Skeletal muscle satellite cell (primary cell): Measurements from ENCODE around the gene ATP6V1C2.

ENCODE experiments used
- H3K27me3 ChIP-seq: 2 replicates; pipeline ENCODE4 v1.7.0; 2013; ENCODE audit warnings: low read length; ENCODE audit not compliant: control insufficient read depth, insufficient read depth
- H3K36me3 ChIP-seq: 2 replicates; pipeline ENCODE4 v1.7.0; 2013; ENCODE audit warnings: mild to moderate bottlenecking, control low read depth, low read length; ENCODE audit not compliant: insufficient read depth
- H3K4me1 ChIP-seq: 2 replicates; pipeline ENCODE4 v1.7.0; 2013; ENCODE audit warnings: low read length; ENCODE audit not compliant: control insufficient read depth, insufficient read depth
- H3K4me2 ChIP-seq: 2 replicates; pipeline ENCODE4 v1.7.0; 2013; ENCODE audit warnings: mild to moderate bottlenecking, low read length
- H3K4me3 ChIP-seq: 2 replicates; pipeline ENCODE4 v1.7.0; 2013; ENCODE audit warnings: low read length
- H3K9ac ChIP-seq: 2 replicates; pipeline ENCODE4 v1.7.0; 2013; ENCODE audit warnings: mild to moderate bottlenecking, low read depth, low read length, moderate library complexity
- H3K9me3 ChIP-seq: replicated peaks from 2 replicates; pipeline ENCODE4 v1.7.0; 2013; ENCODE audit warnings: mild to moderate bottlenecking, control low read depth, low read length

Gene ATP6V1C2

DNA sequence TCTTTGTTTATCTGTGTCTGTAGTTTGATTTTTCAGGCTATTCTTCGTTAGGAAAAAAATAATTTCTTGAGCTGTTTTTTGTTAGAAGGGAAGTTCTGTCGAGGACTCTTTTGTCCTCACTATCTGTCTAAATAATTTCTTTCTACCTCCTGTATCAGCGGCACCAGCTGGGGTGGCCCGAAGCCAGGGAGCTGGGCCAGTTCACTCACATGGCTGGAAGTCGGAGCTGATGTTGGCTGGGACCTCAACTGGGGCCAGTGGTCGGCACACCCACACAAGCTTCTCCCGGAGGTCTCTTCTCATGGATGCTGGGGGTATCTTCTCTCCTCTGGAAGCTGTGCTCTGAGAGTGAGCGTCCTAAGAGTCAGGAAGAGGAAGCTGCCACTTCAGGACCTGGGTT, 99.1 kb downstream of the ATP6V1C2 start:
- no peak overlapping the region for H3K4me2 ChIP-seq
- no peaks in the 10 kb centered on the region for H3K36me3 ChIP-seq
- H3K9me3 ChIP-seq, result no peaks in the 10 kb centered on the region
- H3K4me1 ChIP-seq, result no peaks in the 10 kb centered on the region
- no peak overlapping the region for H3K9ac ChIP-seq
- no peak overlapping the region for H3K4me3 ChIP-seq
- peaks cover 74% of the 10 kb centered on the region for H3K27me3 ChIP-seq

DNA sequence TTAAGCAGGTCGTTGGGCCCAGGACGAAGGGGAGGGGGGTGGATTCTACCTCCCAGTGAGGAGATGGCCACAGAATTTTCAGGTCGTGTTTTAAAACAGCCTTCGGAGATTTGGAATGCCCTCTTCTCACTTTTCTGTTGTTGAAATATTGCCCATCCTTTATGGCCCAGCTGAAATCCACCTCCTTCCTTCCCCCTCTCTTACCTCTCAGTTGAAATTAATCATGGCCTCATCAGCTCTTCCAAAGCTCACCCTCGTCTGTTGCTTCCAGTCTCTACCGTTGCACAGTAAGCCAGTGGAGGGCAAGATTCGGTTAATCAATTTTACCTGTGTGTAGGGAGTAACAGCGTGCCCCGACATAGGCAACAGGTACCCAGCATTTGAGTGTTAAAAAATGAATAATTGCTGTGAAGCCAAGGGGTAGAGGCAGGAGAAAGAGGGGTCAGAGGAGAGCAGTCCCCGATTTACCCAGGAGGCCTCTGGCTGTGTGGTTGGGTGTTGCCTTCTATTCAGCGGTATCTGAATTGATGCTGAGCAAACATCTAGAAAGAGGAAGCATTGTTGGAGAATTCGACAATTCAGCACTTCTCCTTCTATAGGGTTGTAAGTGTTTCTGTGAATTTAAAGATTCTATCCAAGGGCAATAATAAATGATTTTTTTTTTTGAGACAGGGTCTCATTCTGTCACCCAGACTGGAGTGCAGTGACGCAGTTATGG, 99.7 kb downstream of the ATP6V1C2 start:
- H3K4me3 ChIP-seq, result no peak overlapping the region

DNA sequence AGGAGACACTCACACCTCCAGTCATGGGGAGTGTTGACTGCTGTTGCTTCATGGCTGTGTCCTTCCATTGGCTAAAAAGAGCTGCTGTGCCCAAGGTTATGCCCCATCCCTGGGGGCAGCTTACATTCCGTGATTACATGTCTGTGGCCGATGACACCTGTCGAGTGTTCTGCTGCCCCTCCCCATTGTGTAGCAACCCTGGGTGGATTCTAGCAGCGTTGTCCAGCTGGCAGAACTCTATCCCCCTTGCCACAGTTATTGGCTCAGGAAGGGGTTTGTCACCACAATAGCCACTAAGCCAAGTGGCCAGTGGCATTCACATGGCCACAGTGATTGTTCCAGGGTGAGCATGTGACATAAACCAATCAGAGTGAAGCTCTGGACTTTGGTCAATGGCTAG, 102.8 kb downstream of the ATP6V1C2 start:
- Histone ChIP-seq H3K9ac (no peak overlapping the region), H3K9me3 (no peaks in the 10 kb centered on the region), H3K4me1 (no peaks in the 10 kb centered on the region), H3K27me3 (peaks cover 75% of the 10 kb centered on the region), H3K4me2 (no peak overlapping the region), H3K4me3 (no peak overlapping the region), H3K36me3 (no peaks in the 10 kb centered on the region)

More for the DNA sequence above, 99.7 kb downstream of the ATP6V1C2 start:
- H3K36me3 ChIP-seq, result no peaks in the 10 kb centered on the region
- H3K4me2 ChIP-seq, result no peak overlapping the region
- H3K9ac ChIP-seq, result no peak overlapping the region
- no peaks in the 10 kb centered on the region for H3K4me1 ChIP-seq
- peaks cover 79% of the 10 kb centered on the region for H3K27me3 ChIP-seq
- H3K9me3 ChIP-seq, result no peaks in the 10 kb centered on the region

DNA sequence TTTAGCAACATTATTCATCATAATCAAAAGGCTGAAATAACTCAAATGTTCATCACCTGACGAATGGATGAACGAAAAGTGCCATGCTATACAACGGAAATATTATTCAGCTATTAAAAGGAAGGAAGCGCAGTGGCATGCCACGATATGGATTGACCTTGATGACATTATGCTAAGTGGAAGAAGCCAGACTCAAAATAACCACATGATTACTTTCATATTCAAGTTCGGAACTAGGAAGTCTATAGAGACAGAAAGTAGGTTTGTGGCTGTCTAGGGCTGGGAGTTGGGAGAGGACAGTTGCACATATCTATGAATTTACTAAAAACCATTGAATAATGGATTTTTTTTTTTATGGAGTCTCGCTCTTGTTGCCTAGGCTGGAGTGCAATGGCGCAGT, 104.6 kb downstream of the ATP6V1C2 start:
- Histone ChIP-seq H3K36me3 (no peaks in the 10 kb centered on the region), H3K9me3 (no peaks in the 10 kb centered on the region), H3K4me3 (no peak overlapping the region), H3K9ac (no peak overlapping the region), H3K4me1 (no peaks in the 10 kb centered on the region), H3K27me3 (peaks cover 75% of the 10 kb centered on the region), H3K4me2 (no peak overlapping the region)

DNA sequence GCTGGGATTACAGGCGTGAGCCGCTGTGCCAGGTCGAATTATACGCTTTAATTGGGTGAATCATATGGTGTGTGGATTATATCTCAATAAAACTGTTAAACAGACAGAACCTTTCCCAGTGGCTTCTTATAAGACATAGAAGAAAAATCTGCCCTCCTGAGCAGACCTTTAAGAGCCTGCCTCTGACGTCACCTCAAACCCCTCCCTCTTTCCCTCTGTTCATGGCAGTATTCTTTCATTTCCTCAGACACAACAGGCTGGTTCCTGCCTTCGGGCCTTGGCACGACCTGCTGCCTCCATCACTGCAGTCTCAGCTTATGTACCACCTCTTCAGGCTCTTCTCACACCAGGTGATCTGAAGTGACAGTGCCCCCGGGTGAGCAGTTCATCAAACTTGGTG, 105.2 kb downstream of the ATP6V1C2 start:
- Histone ChIP-seq H3K9me3 (no peaks in the 10 kb centered on the region), H3K4me1 (no peaks in the 10 kb centered on the region), H3K4me3 (no peak overlapping the region), H3K4me2 (no peak overlapping the region), H3K36me3 (no peaks in the 10 kb centered on the region), H3K27me3 (peaks cover 77% of the 10 kb centered on the region), H3K9ac (no peak overlapping the region)

DNA sequence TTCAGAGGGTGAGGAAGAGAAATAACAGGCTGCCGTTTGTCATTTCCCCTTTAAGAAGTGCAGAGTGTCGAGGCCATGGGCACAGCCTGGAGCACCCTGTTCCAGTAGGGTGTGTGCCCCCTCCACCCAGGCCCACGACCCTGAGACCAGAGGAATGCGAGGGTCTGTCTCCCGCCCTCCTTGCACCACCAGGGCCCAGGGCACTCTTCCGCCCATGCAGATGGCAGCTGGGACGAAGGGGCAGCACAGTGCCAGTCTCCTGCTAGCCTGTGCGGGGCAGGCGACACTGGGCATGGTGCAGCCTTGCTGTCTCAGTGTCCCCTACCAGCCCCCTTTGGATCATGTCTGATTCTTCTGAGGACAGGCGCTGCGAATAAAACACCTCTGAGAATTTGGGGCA, 106.9 kb downstream of the ATP6V1C2 start:
- Histone ChIP-seq H3K4me3 (no peak overlapping the region), H3K9me3 (no peaks in the 10 kb centered on the region), H3K27me3 (peaks cover 73% of the 10 kb centered on the region), H3K36me3 (no peaks in the 10 kb centered on the region), H3K9ac (no peak overlapping the region), H3K4me1 (peaks cover 2% of the 10 kb centered on the region), H3K4me2 (no peak overlapping the region)

DNA sequence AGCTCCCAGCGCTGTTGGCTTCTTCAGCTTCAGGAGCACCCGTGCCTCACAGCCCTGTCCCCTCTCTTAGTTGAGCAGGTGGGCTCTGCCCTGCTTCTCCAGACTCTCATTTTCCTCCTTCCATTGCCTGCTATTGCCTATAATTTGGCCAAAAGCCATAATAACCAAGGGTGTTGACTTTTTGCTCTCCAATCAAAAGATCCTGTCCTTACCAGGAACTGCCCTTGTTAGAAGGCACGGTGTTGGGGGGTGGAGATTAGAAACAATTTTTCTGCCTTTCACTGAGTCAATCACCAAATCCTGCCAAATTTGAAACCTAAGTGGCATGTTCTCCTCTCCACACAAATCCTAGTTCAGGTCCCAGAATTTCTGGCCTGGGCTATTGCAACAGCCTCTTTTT, 107.9 kb downstream of the ATP6V1C2 start:
- peaks cover 2% of the 10 kb centered on the region for H3K4me1 ChIP-seq
- no peak overlapping the region for H3K9ac ChIP-seq
- no peak overlapping the region for H3K4me2 ChIP-seq
- H3K36me3 ChIP-seq, result no peaks in the 10 kb centered on the region
- H3K9me3 ChIP-seq, result no peaks in the 10 kb centered on the region
- H3K27me3 ChIP-seq, result peaks cover 67% of the 10 kb centered on the region
- H3K4me3 ChIP-seq, result no peak overlapping the region

DNA sequence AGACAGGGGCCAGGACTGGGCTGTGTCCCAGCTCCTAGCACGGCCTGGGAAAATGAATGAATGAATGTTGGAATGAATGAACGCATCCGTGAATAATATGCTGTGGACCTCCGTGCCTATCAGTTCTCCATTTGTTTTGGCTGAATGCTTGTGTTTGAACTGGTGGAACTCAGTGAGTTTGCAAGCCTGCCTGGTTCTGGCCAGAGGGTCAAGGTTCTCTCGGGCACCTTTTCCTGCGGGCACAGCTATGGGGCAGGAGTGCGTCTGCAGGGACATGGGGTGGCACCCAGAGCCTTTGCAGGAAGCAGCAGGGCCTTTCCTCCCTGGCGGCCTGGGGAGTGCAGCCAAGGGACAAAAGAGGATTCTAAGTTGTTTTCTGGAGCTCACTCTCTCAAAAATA, 108.8 kb downstream of the ATP6V1C2 start:
- H3K36me3 ChIP-seq, result no peaks in the 10 kb centered on the region

DNA sequence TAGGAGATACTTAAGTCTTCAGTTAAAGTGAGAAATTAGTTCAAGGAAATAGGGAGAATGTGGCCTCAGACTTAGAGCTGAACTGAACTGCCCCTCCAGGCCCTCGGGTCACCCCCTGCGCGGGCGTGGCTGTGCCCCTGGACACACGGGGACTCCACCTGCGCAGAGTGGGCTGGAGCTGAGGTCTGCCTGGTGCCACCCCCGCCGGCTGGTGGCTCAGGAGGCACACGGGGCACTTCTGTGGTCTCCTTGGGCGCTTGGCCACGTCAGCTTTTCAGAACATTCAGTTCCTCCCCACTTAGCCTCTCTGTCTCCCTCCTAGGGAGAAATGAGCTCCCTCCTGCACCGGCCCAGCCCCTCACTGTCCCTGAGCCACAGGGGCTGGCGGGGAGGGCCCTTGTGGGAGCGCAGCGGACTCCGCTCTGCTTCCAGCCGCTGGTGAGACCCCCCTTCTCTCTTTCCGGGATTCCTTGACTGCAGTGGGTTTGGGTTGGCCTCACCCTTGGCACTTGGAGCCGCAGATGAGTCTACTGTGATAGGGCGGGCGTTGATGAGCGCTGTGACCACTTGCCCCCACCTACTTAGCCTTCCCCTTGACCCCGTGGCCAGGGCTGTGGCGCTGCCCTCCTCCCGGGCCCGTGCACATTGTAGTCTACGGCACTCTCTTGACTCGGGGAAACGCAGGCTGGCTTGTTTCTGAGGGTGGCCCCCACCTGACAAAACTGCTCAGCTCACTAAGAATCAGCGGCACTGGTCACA, 109.4 kb downstream of the ATP6V1C2 start:
- Histone ChIP-seq H3K4me2 (no peak overlapping the region), H3K4me1 (peaks cover 2% of the 10 kb centered on the region), H3K4me3 (no peak overlapping the region), H3K9ac (no peak overlapping the region), H3K9me3 (no peaks in the 10 kb centered on the region), H3K27me3 (peaks cover 56% of the 10 kb centered on the region), H3K36me3 (no peaks in the 10 kb centered on the region)

More for the DNA sequence above, 108.8 kb downstream of the ATP6V1C2 start:
- Histone ChIP-seq H3K9ac (no peak overlapping the region), H3K4me2 (no peak overlapping the region), H3K4me1 (peaks cover 2% of the 10 kb centered on the region), H3K4me3 (no peak overlapping the region), H3K9me3 (no peaks in the 10 kb centered on the region), H3K27me3 (peaks cover 62% of the 10 kb centered on the region)

DNA sequence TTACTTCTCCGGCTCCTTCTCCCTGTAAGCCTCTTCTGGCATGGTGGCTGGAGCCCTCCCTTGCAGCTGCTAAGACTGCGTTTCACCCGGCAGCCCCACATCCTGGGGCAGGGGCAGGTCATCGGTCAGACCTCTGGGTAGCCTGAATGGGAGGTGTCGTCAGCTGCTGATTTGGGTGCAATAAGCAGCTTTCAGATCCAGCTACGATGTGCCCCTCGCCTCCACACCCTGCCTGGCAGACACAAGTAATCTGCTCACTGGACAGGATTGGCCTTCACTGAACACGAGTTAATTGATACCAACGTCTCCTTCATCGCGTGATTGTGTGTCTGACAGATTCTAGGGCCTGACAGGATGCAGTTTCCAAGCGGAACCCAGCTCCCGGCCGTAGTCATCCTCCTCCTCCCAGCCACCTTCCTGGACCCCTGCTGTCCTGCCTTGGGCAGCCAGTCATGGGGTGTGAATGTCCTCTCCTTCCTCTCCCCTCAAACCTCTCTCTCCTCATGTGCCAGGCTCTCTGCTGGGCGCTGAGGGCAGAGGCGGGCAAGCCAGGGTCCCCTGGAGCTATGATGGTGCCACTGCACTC, 110.1 kb downstream of the ATP6V1C2 start:
- Histone ChIP-seq H3K36me3 (no peaks in the 10 kb centered on the region), H3K9me3 (no peaks in the 10 kb centered on the region), H3K4me3 (no peak overlapping the region), H3K27me3 (peaks cover 51% of the 10 kb centered on the region), H3K4me2 (no peak overlapping the region), H3K9ac (no peak overlapping the region), H3K4me1 (peaks cover 2% of the 10 kb centered on the region)

DNA sequence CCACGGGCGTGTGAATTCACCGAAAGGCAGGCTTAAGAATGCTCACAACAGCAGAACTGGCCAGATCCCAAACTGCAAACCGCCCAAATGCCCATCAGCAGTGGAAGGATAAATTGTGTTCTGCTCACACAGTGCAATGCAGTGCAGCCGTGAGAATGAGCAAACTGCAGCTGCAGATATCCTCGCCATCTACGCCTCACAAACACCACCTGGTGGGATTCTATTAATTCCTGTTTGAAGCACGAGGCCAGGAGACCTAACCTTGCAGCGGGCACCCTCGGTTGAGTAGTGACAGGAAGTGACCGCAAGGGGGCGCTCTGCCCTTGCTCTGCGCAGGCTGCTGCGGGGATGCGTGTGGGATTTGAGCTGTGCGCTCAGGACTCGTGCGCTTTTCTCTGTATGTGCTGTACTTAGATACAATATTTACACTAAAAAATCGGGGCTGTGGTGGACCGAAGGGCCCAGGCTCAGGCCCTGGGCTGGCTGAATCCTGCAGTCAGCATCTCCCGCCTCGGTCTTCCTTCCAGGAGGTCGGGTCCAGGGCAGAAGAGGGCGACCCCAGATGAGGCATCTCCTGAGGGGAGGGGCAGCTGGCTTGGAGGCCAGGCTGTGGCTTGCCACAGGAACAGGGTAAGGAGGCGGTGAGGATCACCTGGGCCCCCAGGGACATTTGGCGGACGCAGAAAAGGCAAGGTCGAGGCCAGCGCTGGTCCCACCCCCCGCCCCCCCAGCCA, 110.9 kb downstream of the ATP6V1C2 start:
- no peak overlapping the region for H3K9ac ChIP-seq
- H3K27me3 ChIP-seq, result peaks cover 52% of the 10 kb centered on the region
- no peaks in the 10 kb centered on the region for H3K36me3 ChIP-seq

More for the DNA sequence above, 110.9 kb downstream of the ATP6V1C2 start:
- H3K4me3 ChIP-seq, result no peak overlapping the region
- no peaks in the 10 kb centered on the region for H3K9me3 ChIP-seq
- peak overlapping the region; percentile 19 for H3K4me2 ChIP-seq
- peaks cover 2% of the 10 kb centered on the region for H3K4me1 ChIP-seq
